ENCODE results near the gene CADM4.
"Not testable (repeated sequence)": the region's sequence is repeated elsewhere in the genome, so short reads cannot be mapped to it uniquely, and the experiment has no call there.

Gene CADM4, protein sequence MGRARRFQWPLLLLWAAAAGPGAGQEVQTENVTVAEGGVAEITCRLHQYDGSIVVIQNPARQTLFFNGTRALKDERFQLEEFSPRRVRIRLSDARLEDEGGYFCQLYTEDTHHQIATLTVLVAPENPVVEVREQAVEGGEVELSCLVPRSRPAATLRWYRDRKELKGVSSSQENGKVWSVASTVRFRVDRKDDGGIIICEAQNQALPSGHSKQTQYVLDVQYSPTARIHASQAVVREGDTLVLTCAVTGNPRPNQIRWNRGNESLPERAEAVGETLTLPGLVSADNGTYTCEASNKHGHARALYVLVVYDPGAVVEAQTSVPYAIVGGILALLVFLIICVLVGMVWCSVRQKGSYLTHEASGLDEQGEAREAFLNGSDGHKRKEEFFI

DNA sequence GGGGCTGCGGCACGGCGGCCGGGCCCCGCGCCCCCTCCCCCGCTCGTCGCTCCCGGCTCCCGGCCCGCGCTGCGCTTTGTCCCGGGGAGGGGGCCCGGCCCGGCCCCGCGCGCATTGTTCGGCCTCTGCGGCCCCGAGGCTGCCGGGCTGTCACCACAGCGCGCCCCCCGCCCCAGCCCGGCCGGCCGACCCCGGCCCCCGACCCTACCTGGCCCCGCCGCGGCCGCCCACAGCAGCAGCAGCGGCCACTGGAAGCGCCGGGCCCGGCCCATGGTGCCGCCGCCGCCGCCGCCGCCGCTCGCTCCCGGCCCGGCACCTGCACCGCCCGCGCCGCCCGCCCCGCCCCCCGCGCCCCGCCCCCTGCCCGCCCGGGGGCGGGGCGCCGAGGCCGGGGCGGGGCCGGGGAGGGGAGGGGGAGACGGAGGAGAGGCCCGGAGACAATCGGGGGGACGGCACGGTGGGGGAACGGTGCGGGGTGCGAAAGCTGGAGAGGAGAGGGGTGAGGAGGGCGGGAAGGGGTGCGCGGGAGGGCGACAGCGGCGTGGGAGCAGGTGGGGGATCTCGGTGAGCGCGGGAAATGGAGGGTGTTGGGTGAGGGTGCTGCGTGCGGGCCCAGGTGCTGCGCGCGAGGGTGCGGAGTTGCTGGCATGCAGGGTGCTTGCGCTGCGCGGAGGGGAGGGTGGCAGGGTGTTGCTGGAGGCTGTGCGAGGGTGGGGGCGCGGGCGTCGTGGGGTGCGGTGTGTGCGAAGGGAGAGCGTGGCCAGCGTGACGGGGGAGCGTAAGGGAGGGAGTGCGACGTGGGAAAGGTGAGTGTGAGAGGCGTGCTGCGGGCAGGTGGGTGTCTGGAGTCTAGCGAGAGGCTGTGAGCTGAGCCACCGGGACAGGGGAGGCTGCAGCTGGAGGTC lies at the start of gene CADM4:
TSS of gene CADM4 (minus strand) at position 332 of the 905 bp plus-strand sequence. CDS start at position 272, 60 bp downstream.
- DNase-seq, result peak; percentile 19 to 45

DNA sequence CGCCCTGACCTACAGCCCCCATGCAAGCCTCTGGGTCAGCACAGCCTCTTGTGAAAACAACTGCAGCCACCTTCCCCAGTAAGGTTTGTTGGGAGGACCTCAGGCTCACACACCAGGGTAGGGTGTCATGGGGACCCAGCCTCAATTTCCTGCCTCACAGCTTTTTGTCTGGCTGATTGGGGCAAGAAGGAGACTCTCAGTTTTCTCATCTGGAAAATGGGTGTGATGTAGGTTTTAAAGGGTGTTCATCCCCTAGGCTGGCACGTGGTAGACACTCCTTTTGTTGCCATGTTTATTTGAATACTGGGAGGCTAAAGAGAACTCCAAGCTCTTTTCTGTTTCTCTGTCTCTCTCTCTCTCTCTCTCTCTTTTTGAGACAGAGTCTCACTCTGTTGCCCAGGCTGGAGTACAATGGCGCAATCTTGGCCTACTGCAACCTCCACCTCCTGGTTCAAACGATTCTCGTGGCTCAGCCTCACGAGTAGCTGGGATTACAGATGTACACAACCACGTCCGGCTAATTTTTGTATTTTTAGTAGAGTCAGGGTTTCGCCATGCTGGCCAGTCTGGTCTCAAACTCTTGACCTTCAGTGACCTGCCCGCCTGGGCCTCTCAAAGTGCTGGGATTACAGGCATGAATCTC lies 48.5 kb upstream of the CADM4 start:
- no peak for DNase-seq

DNA sequence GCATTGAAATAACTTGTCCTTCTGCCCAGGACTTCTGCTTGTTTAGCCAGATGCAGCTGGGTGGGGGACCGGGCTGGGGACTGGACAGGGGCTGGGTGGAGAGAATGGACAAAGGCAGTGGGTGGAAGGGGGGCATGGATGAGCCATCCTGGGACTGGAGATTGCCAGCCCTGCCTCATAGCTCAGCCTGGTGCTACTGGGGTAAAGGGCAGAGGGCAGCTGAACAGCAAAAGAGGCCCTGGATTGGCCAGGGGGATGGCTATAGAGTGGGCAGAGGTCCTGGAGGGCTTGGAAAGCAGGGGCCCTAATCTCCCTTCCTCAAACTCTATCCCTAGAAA lies 48.0 kb upstream of the CADM4 start:
- DNase-seq, result no peak

DNA sequence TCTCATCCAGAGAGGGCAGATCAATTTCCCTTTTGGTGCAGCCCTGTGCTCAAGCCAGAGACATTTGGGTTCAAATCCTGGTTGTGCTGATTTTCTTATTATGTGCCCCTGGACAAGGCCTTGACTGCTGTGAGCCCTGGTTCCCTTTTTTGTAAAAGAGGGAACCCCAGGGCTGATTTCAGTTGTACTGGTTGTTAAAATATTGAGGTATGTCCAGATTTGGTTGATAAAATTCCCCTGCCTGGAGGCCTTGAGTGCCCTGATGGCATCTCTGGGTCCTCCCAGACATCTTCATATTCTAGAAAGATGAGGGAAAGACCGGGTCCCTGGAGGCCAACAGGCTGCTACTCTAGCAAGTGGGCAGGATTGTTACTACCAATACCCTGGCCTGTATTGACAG lies 44.7 kb upstream of the CADM4 start:
- no peak for DNase-seq

DNA sequence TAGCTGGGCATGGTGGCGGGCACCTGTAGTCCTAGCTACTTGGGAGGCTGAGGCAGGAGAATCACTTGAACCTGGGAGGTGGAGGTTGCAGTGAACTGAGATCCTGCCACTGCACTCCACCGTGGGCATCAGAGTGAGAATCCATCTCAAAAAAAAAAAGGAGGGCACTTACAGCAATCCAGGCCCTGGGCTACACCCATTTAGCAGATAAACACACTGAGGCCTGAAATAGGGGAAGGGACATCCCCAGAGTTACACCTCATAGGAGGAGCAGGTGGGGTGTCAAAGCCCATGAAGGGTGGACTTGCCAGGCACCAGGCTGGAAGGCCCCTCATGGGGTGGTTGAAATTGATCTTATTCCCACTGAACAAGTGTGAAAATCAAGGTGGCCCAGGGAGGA lies 44.3 kb upstream of the CADM4 start:
- DNase-seq, result no peak

DNA sequence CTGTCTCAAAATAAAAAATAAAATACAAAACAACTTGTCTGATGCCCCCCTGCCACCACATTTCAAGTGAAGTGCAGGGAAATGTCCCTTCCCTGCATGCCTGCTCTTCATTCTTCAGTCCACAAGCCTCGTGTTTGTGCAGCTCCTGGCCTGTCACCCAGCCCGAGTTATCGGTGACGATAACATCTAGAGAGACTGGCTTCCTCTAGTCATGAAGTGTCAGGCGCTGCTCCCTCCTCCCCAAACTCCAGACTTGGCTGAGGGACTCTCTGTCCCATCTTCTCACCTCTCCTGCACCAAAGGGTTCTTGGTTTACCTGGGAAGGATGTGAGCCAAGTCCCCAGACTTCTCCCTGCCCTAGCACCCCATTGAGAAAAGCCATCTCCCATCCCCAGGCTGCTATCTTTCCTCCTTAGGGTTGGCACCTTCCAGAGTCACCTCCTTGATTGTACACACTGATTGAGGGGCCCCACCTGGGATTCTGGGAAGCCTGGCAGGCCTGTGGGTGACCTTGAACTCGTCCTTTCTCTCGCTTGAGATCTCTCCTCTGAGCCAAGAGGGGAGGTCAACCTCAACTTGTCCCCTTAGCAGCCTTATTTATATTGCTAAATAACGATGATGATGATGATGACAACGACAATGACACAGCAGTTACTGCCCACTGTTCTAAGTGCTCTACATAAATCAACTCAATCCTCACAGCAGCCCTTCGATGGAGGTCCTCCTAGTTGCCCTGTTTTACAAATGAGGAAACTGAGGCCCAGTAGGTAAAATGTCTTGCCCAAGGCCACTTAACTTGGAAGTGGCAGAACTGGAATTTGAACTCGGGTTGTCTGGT lies 43.4 kb upstream of the CADM4 start:
- no peak for DNase-seq

DNA sequence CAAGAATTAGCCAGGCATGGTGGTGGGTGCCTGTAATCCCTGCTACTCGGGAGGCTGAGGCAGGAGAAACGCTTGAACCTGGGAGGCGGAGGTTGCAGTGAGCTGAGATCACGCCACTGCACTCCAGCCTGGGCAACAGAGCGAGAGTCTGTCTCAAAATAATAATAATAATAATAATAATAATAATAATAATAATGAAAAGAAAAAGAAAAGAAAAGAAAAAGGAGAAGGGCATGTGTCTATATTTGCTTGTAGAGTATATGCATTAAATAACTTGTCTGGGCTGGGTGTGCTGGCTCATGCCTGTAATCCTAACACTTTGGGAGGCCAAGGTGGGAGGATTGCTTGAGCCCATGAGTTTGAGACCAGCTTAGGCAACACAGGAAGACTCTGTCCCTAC lies 42.6 kb upstream of the CADM4 start:
- DNase-seq, result not testable (repeated sequence)

DNA sequence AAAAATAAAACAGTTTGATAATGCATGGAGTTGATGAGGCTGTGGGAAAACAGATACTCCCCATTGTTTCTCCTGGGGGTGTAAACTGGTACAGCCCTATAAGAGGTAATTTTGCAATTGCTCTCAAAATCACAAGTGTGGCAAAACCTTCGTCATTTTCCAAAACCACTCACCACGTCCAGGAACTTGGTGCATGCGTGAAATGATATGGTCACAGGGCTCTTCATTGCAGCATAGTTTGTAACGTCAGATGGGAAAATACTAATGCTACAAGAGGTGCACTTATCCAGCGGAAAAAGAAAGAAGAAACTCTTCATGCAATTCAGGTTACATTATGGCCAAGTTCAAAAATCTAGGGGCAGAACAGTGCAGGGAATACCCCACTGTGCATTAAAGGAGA lies 42.2 kb upstream of the CADM4 start:
- DNase-seq, result no peak

DNA sequence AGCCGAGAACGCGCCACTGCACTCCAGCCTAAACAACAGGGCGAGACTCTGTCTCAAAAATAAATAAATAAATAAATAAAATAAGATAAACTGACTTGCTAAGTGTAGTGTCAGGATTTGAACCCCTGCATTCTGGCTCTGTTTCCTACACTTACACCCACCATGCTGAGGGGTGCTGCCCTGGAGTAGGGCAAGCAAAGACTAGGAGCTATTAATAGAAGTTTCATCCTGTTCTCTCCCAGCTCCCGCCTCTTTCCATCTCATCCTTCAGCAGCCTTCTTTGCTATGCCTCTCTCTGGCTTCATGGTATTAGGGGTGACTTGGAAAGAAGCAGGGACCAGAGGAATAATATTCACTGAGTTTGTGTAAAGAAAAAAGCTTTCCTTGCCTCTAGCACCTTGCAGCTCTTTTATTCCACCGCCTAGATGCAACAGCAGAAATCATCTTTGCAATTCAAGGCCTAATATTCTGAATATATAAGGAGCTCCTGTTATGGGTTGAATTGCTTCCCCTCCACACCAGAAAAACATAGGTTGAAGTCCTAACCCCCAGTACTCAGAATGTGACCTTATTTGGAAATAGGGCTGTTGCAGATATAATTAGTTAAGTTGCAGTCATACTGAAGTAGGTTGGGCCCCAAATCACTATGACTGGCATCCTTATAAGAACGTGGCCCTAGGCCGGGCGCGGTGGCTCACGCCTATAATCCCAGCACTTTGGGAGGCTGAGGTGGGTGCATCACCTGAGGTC lies 39.0 kb upstream of the CADM4 start:
- no peak for DNase-seq

DNA sequence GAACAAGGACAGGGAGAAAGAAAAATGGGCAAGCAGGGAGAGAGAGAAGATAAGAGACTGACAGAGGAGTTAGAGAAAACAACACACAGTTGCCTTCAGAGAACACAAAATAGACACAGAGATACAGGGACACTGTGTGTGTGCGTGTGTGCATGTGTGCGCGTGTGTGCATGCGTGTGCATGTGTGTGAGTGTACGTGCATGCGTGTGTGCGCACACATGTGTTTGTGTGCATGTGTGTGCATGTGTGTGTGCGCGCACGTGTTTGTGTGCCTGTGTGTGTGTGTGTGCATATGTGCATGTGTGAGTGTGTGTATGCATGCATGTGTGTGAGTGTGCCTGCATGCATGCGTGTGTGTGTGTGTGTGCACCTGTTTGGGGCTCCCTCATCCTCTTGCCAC lies 36.3 kb upstream of the CADM4 start:
- DNase-seq, result no peak

DNA sequence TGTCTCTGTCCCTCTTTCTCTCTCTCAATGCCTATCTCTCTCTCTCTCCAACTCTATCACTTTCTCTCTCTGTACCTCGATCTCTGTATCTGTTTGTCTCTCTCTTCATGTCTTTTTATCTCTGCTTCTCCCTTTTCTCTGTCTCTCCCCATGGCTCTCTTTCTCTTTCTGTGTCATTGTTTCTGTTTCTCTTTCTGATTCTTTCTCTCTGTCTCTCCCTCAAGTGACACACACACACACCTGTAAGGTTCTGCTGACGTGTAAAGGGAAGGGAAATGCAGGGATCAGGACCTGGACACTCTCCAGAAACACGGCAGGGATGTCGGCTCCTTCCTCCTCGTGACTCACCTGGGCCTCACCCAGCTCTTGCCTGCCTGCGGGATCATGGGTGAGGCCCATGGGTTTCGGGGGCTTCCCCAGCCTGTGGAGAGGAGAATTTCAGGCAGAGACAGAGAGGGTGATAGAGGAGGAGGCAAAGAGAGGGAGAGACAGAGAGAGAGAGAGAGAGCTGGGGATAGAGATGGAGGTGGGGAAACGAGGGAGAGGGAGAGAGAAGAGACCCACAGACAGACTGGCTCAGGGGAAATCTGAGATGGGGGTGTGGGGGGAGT lies 35.7 kb upstream of the CADM4 start:
- DNase-seq, result no peak

DNA sequence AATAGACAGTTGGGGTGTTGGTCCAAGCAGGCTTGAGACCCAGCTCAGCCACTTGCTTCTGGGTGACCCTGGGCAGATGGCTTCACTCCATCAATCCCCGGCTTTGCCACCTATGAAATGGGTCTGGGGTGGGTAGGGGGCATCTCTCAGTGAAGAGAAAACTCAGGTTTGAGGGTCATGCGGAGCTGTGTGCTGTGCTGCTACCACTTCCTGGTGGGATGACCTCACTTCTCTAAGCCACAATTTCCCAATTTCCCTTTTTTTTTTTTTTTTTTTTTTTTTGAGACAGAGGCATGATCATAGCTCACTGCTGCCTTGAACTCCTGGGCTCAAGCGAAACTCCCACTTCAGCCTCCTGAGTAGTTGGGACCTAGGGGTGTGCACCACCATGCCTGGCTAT lies 34.9 kb upstream of the CADM4 start:
- DNase-seq, result no peak

DNA sequence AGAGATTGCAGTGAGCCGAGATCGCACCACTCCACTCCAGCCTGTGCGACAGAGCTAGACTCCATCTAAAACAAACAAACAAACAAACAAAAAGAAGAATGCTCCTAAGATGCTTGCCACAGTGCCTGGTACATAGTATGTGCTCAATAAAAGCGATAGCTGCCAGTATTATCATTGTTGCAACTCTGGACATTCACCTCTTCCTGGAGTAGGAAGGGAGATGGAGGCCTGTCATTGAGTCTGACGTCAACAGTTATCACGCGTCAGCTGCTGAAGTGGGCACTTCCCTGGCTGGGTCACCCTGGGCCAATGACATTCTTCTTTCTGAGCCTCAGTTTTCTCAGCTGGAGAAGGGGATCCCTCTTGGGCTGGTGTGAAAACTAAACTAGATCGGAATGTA lies 34.5 kb upstream of the CADM4 start:
- no peak for DNase-seq

DNA sequence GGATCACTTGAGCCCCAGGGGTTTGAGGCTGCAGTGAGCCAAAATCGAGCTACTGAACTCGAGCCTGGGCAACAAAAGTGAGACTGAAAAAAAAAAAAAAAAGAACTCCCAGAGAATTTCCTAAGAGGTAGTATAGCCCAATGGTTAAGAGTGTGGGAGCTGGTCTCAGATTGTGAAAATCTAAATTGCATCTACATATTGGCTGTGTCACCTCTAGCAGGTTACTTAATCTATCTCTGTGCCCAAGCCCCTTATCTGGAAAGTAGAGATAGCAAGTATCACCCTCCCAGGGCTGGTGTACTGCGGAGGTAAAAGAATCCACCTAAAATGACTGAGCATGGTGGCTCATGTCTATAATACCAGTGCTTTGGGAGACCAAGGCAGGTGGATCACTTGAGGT lies 34.0 kb upstream of the CADM4 start:
- no peak for DNase-seq

DNA sequence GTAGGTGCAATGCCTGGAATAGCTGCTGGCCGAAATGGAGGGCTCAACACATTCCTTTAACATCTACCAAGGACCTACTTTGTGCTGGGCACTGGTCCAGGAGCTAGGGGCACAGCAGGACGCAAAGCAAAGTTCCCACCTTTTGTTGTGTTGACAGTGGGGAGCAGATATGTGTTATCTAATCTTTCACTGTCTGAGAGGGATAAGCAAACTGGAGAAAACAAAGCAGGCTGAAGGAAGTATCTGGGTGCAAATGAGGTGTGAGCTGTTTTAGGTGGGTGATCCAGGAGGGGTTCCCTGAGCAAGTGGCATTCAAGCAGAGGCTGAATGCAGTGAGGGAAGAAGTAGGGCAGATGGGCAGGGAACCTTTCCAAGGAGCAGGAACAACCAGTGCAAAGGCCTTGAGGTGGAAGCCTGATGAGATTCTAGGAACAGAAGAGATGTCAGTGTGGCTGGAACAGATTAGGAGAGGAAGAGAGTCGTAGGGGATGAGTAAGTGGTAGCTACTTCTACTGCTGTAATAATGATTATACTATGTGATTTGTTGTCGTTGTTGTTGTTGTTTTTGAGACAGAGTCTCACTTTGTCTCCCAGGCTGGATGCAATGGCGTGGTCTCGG lies 32.5 kb upstream of the CADM4 start:
- DNase-seq, result no peak

DNA sequence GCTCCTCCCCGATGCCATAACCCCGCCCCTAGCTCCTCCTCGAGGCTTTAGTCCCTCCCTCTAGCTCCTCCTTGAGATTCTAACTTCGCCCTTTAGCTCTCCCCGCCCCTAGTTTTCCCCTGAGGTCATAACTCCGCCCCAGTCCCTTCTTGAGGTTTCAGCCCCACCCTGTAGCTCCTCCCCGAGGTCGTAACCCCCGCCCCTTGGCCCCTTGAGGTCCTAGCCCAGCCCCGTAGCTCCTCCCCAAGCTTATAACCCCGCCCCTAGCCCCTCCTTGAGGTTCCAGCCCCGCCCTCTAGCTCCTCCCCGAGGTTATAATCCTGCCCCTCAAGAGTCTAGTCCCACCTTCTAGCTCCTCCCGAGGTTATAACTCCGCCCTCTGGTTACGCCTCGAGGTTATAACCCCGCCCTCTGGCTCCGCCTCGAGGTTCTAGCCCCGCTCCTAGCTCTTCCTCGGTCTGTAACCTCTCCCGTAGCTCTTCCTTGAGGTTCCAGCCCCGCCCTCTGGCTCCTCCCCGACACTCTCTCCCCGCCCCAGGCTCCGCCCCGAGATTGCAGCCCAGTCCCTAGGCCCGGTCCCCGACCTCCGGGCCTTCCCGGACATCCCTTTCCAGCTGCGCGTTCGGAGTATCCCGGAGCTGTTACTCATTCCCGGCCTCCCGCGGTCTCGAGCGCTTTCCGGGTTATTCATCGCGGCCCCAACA lies 28.9 kb upstream of the CADM4 start:
- peak; percentile 92 to 95 for DNase-seq

DNA sequence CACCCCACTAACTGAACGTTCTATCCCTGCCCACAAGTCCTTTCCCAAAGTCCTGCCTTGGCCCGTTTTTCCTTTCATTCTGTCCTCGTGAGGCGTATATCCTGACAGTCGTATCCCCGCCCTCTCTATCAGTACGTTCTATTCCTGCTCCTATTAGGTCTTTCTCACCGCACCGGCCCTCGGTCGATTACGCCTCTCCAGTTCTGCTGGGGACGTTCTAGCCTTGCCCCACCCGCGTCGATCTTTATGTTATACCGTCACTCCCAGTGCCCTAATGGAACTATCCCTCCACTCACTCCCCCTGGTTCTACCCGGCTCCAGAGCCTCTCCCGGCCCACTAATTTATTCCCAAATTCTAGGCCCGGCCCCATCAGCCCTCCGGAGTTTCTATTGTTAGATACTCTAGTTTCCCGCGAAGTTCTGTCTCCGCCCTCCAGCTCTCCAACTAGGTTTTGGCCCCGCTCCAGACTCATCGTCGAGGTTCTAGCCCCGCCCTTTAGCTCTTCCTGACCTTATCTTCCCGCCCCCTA lies 28.3 kb upstream of the CADM4 start:
- no peak for DNase-seq

DNA sequence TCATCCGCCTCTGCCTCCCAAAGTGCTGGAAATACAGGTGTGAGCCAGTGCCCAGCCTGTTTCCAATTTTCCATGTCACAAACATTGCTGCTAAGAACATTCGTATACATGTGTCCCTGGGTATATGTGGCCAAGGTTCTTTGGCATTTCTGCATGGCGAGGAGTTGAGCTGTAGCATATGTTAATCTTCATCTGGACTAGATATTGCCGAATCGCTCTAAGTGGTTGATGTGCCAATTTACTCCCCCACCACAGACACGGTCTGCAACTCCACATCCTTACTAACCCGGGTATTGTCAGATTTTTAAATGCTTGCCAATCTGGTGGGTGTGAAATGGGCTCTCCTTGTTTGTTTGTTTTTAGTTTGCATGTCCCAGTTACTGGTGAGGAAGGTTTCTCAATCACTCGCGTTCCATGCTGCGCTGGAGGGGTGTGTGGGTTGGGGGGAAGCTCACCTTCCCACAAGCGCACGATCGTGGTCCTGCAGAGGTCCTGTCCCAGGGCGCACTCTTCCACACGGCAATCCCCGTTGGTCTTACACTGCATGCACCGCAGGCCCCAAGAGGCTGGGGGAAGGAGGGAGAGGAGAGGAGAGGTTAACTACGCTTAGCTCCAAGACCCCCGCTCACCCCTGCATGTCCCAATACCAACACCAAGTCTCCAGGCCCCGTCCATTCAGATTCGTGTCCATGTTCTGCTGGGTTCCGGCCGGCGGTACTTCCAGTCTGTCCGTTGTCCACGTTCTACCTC lies 27.7 kb upstream of the CADM4 start:
- DNase-seq, result no peak

DNA sequence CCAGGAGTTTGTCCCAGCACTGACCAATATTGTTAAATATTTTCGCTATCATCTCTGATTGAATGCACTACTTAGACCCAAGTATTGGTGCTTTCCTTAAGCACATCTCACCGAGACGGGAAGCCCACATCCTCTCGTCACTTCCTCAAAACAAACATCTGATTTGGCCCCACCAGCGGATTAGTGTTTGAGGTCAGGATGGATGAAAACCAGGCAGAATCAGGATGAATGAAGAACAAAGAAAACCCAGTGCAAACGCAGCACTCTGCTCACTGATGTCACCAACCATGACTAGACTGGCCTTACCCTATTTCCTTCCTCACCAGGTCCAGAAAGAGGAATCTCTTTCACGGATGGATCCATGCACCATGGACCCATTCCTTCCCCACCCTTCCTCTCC lies 24.4 kb upstream of the CADM4 start:
- DNase-seq, result no peak
